HL-60 (cell line): ENCODE measurements around the gene ATL3.

Experiments used
- GABPA ChIP-seq: IDR thresholded peaks from 2 replicates; pipeline ENCODE4 v1.6.1; 2012; ENCODE audit warnings: low read depth
- TF ChIP-seq, protein P1 (sequence below): IDR thresholded peaks from one replicate; pipeline ENCODE4 v1.5.1; 2011; ENCODE audit warnings: low read length, control low read depth, inconsistent platforms; ENCODE audit not compliant: insufficient read depth
- TF ChIP-seq, protein P2 (sequence below): IDR thresholded peaks from 2 replicates; pipeline ENCODE4 v1.6.1; 2012; ENCODE audit warnings: low read depth; ENCODE audit not compliant: insufficient replicate concordance

DNA sequence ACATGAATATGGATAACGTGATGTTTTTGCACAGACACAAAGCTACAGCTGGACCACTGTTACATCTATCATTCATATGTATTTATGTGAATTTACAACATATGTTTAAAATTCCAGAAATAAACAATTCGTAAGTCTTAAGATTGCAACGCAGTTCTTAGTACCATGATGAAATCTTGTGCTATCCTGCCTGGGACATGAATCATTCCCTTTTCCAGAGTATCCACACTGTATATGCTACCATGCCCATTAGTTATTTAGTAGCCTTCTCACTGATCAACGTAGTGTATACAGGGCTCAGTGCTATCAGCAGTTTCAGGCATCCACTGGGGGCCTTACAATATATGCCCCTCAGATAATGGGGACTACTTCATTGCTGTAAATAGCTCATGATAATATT, 4.3 kb downstream of the ATL3 start:
- TF ChIP-seq, protein P1, sequence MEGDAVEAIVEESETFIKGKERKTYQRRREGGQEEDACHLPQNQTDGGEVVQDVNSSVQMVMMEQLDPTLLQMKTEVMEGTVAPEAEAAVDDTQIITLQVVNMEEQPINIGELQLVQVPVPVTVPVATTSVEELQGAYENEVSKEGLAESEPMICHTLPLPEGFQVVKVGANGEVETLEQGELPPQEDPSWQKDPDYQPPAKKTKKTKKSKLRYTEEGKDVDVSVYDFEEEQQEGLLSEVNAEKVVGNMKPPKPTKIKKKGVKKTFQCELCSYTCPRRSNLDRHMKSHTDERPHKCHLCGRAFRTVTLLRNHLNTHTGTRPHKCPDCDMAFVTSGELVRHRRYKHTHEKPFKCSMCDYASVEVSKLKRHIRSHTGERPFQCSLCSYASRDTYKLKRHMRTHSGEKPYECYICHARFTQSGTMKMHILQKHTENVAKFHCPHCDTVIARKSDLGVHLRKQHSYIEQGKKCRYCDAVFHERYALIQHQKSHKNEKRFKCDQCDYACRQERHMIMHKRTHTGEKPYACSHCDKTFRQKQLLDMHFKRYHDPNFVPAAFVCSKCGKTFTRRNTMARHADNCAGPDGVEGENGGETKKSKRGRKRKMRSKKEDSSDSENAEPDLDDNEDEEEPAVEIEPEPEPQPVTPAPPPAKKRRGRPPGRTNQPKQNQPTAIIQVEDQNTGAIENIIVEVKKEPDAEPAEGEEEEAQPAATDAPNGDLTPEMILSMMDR: no peak
- TF ChIP-seq, protein P2, sequence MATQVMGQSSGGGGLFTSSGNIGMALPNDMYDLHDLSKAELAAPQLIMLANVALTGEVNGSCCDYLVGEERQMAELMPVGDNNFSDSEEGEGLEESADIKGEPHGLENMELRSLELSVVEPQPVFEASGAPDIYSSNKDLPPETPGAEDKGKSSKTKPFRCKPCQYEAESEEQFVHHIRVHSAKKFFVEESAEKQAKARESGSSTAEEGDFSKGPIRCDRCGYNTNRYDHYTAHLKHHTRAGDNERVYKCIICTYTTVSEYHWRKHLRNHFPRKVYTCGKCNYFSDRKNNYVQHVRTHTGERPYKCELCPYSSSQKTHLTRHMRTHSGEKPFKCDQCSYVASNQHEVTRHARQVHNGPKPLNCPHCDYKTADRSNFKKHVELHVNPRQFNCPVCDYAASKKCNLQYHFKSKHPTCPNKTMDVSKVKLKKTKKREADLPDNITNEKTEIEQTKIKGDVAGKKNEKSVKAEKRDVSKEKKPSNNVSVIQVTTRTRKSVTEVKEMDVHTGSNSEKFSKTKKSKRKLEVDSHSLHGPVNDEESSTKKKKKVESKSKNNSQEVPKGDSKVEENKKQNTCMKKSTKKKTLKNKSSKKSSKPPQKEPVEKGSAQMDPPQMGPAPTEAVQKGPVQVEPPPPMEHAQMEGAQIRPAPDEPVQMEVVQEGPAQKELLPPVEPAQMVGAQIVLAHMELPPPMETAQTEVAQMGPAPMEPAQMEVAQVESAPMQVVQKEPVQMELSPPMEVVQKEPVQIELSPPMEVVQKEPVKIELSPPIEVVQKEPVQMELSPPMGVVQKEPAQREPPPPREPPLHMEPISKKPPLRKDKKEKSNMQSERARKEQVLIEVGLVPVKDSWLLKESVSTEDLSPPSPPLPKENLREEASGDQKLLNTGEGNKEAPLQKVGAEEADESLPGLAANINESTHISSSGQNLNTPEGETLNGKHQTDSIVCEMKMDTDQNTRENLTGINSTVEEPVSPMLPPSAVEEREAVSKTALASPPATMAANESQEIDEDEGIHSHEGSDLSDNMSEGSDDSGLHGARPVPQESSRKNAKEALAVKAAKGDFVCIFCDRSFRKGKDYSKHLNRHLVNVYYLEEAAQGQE: no peak
- no peak for TF ChIP-seq GABPA
